Measurements from ENCODE around the gene NPB.

DNA sequence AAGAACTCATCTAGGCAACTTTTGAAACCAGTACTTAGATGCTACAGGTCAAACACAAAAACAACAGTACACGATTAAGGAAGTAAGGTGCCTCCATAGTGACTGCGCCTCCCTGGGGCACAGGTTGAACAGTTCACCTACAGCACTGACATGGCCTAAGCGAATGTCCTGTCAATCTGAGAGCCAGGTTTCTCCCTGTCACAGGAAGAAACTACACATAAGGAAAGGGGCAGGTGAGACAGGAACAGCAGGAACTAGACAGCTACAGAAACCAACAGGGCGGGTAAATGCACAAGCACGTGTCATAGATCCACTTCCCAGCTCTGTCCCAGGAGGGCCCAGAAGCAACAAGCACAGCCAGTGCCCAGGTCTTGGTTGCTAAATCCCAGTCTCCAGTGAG, 22.9 kb upstream of the NPB start:
- TF ChIP-seq POLR2A (IDR thresholded peaks at IDR 0.05) = no peak
- TF ChIP-seq, protein P1, sequence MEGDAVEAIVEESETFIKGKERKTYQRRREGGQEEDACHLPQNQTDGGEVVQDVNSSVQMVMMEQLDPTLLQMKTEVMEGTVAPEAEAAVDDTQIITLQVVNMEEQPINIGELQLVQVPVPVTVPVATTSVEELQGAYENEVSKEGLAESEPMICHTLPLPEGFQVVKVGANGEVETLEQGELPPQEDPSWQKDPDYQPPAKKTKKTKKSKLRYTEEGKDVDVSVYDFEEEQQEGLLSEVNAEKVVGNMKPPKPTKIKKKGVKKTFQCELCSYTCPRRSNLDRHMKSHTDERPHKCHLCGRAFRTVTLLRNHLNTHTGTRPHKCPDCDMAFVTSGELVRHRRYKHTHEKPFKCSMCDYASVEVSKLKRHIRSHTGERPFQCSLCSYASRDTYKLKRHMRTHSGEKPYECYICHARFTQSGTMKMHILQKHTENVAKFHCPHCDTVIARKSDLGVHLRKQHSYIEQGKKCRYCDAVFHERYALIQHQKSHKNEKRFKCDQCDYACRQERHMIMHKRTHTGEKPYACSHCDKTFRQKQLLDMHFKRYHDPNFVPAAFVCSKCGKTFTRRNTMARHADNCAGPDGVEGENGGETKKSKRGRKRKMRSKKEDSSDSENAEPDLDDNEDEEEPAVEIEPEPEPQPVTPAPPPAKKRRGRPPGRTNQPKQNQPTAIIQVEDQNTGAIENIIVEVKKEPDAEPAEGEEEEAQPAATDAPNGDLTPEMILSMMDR (IDR thresholded peaks at IDR 0.05) = no peak
